IPS DF 6.9 (cell line): Measurements from ENCODE around the gene VPS37B.

Experiments
- DNase-seq: peaks from one replicate; pipeline ENCODE4 v3.0.0-alpha.2; 2013; ENCODE audit warnings: low read depth, low spot score
- H3K27ac ChIP-seq: one replicate; pipeline ENCODE4 v1.5.1; 2013; ENCODE audit warnings: low read length, control low read depth
- H3K27me3 ChIP-seq: 2 replicates; pipeline ENCODE4 v1.6.1; 2013; ENCODE audit warnings: mild to moderate bottlenecking, low read length; ENCODE audit not compliant: control insufficient read depth, insufficient read depth
- H3K36me3 ChIP-seq: 2 replicates; pipeline ENCODE4 v1.6.1; 2013; ENCODE audit warnings: low read length; ENCODE audit not compliant: control insufficient read depth, insufficient read depth
- H3K4me1 ChIP-seq: 2 replicates; pipeline ENCODE4 v1.6.1; 2013; ENCODE audit warnings: low read length; ENCODE audit not compliant: control insufficient read depth, insufficient read depth
- H3K4me3 ChIP-seq: 2 replicates; pipeline ENCODE4 v1.5.1; 2013; ENCODE audit warnings: mild to moderate bottlenecking, low read length
- H3K9me3 ChIP-seq: 2 replicates; pipeline ENCODE4 v1.6.1; 2013; ENCODE audit warnings: low read length, inconsistent platforms; ENCODE audit not compliant: control insufficient read depth, insufficient read depth
- WGBS: extraction: QIAGEN DNeasy Blood & Tissue Kit; methylation state at CpG from one replicate; pipeline ENCODE4 v1.1.7; 2013; ENCODE audit warnings: mixed read lengths, missing lambda C conversion rate; ENCODE audit not compliant: insufficient read length, insufficient coverage; 5-methylcytosine and 5-hydroxymethylcytosine counted together

The VPS37B gene

DNA sequence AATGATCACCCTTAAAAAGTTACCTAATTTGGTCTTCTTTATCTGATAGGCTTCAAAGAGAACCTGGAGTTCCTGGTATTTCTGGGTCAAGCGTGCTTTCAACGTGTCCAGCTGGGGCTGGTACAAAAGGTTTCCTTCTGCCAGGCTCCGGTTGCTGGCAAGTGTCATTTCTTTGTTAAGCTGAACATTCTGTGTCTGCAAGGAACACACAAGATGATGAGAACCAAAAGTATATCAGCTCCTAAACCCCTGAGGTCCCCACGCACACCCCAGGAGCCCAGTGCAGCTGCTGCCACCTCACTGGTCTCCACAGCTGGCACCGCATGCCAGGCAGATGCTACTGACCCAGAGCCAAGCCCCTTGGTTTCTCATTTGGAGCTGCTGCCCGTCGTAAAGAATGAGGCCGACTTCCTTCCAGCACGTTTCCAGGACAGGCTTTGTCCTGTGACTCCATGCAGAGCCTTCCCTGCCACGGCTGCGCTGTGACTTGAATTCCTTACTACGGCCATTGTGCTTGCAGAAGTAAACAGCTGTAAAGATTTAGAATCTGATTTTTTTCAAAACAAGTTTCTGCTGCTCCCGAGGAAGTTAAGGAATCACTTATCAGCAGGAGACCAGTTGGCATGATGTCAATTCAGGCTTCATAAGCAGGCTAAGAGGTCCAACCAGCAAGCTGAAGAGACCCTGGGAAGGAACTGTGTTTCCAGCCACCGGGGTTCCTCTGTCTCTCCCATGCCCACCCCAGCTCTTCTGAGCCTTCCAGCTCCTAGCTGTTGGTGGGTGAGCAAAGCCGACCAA lies 24.9 kb downstream of the VPS37B start:
- no peaks in the 10 kb centered on the region for H3K9me3 ChIP-seq
- no peak overlapping the region for H3K27ac ChIP-seq
- no CpG with 5 or more reads among the region's 15 CpGs for WGBS
- DNase-seq: no peak
- H3K4me1 ChIP-seq: peaks cover 3% of the 10 kb centered on the region; the same call in 1 of the 2 replicates
- no peak overlapping the region for H3K4me3 ChIP-seq
- H3K27me3 ChIP-seq: peaks cover 61% of the 10 kb centered on the region
- H3K36me3 ChIP-seq: no peaks in the 10 kb centered on the region; the same call in 1 of the 2 replicates

DNA sequence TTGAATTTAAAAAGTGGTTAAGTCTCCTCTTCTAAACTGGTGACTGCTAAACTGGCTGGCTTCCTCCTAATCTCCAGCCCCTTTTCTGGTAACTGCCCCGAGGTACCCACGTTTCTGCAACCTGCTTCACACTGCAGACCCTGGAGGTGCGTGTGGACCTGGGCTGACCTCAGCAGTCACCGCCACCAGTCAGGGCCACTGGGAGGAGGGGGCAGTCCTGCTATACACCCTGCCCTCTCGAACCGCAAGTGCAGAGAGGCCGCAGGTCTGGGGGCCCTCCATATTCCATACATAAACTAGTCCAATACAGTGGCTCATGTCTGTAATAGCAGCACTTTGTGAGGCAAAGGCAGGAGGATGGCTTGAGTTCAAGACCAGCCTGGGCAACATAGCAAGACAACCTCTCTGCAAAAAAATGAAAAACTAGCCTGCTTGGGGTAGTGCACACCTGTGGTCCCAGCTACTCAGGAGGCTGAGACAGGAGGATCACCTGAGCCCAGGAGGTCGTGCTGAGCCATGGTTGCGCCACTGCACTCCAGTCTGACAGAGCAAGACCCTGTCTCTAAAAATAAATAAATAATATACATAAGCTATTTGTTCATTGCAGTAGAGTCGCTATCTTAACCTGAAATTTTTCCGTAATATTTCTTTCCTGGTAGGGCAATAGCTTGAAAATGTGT lies 25.6 kb downstream of the VPS37B start:
- DNase-seq: no peak
- WGBS: no CpG with 5 or more reads among the region's 11 CpGs
- H3K9me3 ChIP-seq: no peaks in the 10 kb centered on the region
- H3K4me1 ChIP-seq: peaks cover 3% of the 10 kb centered on the region; the same call in 1 of the 2 replicates
- peaks cover 58% of the 10 kb centered on the region for H3K27me3 ChIP-seq
- no peak overlapping the region for H3K4me3 ChIP-seq
- no peak overlapping the region for H3K27ac ChIP-seq
- no peaks in the 10 kb centered on the region; the same call in 1 of the 2 replicates for H3K36me3 ChIP-seq

DNA sequence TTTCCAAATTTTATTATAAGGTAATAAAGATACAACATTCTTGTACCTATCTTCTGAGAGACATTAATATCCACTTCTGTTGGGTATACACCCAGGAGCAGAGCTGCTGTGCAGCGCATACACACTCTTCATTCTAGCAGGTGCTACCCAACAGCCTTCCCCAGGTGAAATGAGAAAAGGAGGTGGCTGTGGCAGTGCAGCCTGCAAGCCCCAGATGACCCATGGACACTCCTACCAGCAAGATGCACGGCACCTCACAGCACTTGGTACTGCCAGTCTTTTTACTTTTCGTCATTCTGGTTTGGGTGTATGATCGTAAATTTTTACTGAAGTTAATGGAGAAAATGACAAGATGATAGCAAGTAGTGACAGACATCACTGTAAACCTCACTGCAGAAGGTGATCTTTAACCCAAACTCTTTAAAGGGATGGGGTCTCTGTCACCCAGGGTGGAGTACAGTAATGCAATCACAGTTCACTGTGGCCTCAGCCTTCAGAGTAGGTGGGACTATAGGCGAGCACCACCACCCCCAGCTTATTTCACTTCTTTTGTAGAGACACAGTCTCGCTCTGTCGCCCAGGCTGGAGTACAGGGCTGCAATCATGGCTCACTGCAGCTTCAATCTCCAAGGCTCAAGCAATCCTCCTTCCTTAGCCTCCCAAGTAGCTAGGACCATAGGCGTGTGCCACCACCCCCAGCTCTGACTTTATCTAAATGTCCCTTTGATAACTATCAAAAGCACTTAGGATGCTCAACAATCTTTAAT lies 26.5 kb downstream of the VPS37B start:
- no peak for DNase-seq
- Histone ChIP-seq H3K27ac (no peak overlapping the region), H3K4me1 (peaks cover 3% of the 10 kb centered on the region; the same call in 1 of the 2 replicates), H3K4me3 (no peak overlapping the region), H3K27me3 (peaks cover 51% of the 10 kb centered on the region), H3K9me3 (no peaks in the 10 kb centered on the region), H3K36me3 (no peaks in the 10 kb centered on the region; the same call in 1 of the 2 replicates)
- WGBS: no CpG with 5 or more reads among the region's 8 CpGs

- DNase-seq: no peak
- no peaks in the 10 kb centered on the region; the same call in 1 of the 2 replicates for H3K36me3 ChIP-seq
- peaks cover 3% of the 10 kb centered on the region; the same call in 1 of the 2 replicates for H3K4me1 ChIP-seq
- WGBS: no CpG with 5 or more reads among the region's 13 CpGs
- no peak overlapping the region for H3K4me3 ChIP-seq
- peaks cover 44% of the 10 kb centered on the region for H3K27me3 ChIP-seq
- no peaks in the 10 kb centered on the region for H3K9me3 ChIP-seq
- H3K27ac ChIP-seq: no peak overlapping the region
Observed at GRCh38 chr12:122868471-122869177, 27.3 kb downstream of the VPS37B start.

- Histone ChIP-seq H3K27ac (no peak overlapping the region), H3K4me3 (no peak overlapping the region), H3K36me3 (no peaks in the 10 kb centered on the region; the same call in 1 of the 2 replicates), H3K9me3 (no peaks in the 10 kb centered on the region), H3K4me1 (peaks cover 3% of the 10 kb centered on the region; the same call in 1 of the 2 replicates), H3K27me3 (peaks cover 36% of the 10 kb centered on the region)
- no peak for DNase-seq
- no CpG with 5 or more reads among the region's 33 CpGs for WGBS
Observed at GRCh38 chr12:122867691-122868461, 28.0 kb downstream of the VPS37B start.

- no CpG with 5 or more reads among the region's 36 CpGs for WGBS
- Histone ChIP-seq H3K9me3 (no peaks in the 10 kb centered on the region), H3K27me3 (peaks cover 34% of the 10 kb centered on the region), H3K4me3 (no peak overlapping the region), H3K4me1 (peaks cover 3% of the 10 kb centered on the region; the same call in 1 of the 2 replicates), H3K36me3 (no peaks in the 10 kb centered on the region; the same call in 1 of the 2 replicates), H3K27ac (no peak overlapping the region)
- no peak for DNase-seq
Observed at GRCh38 chr12:122866950-122867607, 28.8 kb downstream of the VPS37B start.

DNA sequence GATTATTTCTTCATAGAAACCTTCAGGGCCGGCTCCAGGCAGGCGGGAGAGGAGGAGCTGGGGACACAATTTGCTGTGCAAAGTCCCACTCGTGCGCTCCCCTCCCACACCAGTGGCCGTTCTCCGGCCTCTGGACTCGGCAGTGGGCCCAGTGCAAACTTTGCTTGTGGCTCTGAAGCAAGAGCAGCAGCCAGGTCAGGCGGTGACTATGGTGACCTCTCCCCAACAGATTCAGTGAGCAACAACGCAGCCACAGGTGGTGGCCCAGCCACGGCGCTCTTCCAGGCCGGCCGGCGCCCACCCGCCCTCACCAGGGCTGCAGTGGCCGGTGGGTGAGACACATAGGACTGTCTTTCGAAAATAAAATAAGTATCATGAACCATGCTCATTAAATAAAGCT lies 29.5 kb downstream of the VPS37B start:
- no CpG with 5 or more reads among the region's 17 CpGs for WGBS
- no peaks in the 10 kb centered on the region; the same call in 1 of the 2 replicates for H3K36me3 ChIP-seq
- no peaks in the 10 kb centered on the region for H3K4me1 ChIP-seq
- peaks cover 27% of the 10 kb centered on the region for H3K27me3 ChIP-seq
- no peak overlapping the region for H3K27ac ChIP-seq
- no peak for DNase-seq
- no peaks in the 10 kb centered on the region for H3K9me3 ChIP-seq
- no peak overlapping the region for H3K4me3 ChIP-seq

DNA sequence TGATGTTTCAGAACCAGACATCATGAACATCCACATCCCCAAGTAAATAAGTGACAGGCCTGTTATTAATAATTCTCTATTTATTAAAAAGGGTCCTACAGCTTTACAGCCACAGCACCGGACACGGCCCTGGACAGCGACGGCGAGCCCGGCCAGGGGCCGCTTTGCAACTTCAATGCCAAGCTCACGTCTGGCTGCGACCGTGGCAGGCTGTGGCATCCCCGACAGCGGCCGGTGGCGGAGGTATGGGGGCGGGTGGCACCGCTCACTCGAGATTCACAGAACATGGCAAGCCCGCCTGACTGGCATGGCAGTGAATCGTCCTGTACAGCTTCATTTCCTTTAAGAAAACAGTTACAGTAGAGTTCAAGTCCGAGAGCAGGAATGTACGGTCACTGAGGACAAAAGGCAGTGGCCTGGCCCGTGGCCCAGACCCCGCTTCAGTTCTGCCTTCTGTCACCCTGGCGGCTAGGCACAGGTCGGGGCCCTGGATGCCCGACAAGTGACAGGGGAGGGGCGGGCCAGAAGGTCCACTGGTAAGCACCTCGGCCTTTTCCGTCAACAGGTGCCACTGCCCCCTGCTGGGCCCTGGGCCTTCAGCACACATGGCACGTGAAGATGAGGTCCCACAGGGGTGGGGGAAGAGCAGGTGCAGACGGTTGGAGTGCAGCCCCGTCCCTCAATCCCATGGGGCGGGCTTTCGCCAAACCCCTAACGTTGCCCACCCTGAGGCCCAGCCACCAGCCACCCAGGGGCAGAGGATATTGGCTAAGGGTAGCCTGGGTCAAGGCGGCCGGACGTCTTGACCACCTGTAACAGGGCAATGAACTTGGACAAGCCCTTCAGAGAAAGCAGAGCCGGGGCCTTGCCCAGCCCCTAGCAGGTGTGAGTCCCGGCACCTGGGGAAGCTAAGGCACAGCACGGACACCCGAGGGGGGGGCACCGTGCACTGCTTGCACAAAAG lies 30.4 kb downstream of the VPS37B start:
- H3K36me3 ChIP-seq: no peaks in the 10 kb centered on the region; the same call in 1 of the 2 replicates
- H3K4me3 ChIP-seq: no peak overlapping the region
- H3K27me3 ChIP-seq: peaks cover 19% of the 10 kb centered on the region
- H3K4me1 ChIP-seq: no peaks in the 10 kb centered on the region; the same call in 1 of the 2 replicates
- no peak overlapping the region for H3K27ac ChIP-seq
- WGBS: no CpG with 5 or more reads among the region's 43 CpGs
- H3K9me3 ChIP-seq: no peaks in the 10 kb centered on the region
- no peak for DNase-seq
